Measurements from ENCODE around the gene NOL4L. TPM values are rescaled to one million over a fixed set of nuclear protein-coding genes. Genes with fewer than 3 reads are reported as not detected.

Gene NOL4L
- total RNA-seq, 1 experiment from 2014 or later = 1.4 TPM

- Histone ChIP-seq H3K9me3 (ENCODE audit: low read depth, low read length, poor library complexity, severe bottlenecking) (no peaks in the 10 kb centered on the region), H3K27ac (ENCODE audit: low read depth, low read length, poor library complexity, severe bottlenecking) (no peak overlapping the region), H3K36me3 (ENCODE audit: insufficient read depth, low read length, poor library complexity, severe bottlenecking) (peaks cover 18% of the 10 kb centered on the region), H3K4me1 (ENCODE audit: insufficient read depth, low read length, poor library complexity, severe bottlenecking) (no peaks in the 10 kb centered on the region), H3K27me3 (replicated peaks; ENCODE audit: insufficient read depth, low read depth, low read length, poor library complexity) (no peaks in the 10 kb centered on the region), H3K4me3 (ENCODE audit: low read depth, low read length, poor library complexity, severe bottlenecking) (no peak overlapping the region)
- BruUV-seq (replicated peaks) = no TSS peak
- DNase-seq (ENCODE audit: low spot score) = no peak
- ChIA-PET POLR2A (ENCODE audit: low non-redundant PET) (no interaction called here), CTCF (no interaction called here)
- intact Hi-C loops (cut with micrococcal nuclease; ENCODE audit: unreplicated experiment) = no loop called here
- TF ChIP-seq EZH2 (IDR thresholded peaks at IDR 0.05; ENCODE audit: borderline replicate concordance, low read depth, low read length, poor library complexity, severe bottlenecking) = no peak
- no peak for TF ChIP-seq CTCF (conservative IDR thresholded peaks at IDR 0.05; ENCODE audit: low read depth, low read length)
These were observed 142.3 kb downstream of the NOL4L start for GRCh38 chr20:32442630-32443373.

- no peaks in the 10 kb centered on the region for H3K9me3 ChIP-seq (ENCODE audit: low read depth, low read length, poor library complexity, severe bottlenecking)
- POLR2A ChIA-PET (ENCODE audit: low non-redundant PET) = no interaction called here
- TF ChIP-seq EZH2 (IDR thresholded peaks at IDR 0.05; ENCODE audit: borderline replicate concordance, low read depth, low read length, poor library complexity, severe bottlenecking) (no peak), CTCF (conservative IDR thresholded peaks at IDR 0.05; ENCODE audit: low read depth, low read length) (no peak)
- no peak for DNase-seq (ENCODE audit: low spot score)
- no peaks in the 10 kb centered on the region for H3K4me1 ChIP-seq (ENCODE audit: insufficient read depth, low read length, poor library complexity, severe bottlenecking)
- no peak overlapping the region for H3K27ac ChIP-seq (ENCODE audit: low read depth, low read length, poor library complexity, severe bottlenecking)
- intact Hi-C loops (cut with micrococcal nuclease; ENCODE audit: unreplicated experiment) = no loop called here
- no TSS peak for BruUV-seq (replicated peaks)
- CTCF ChIA-PET = interaction anchor here (0.6 kb wide), 1 partner anchor 589 kb away, joined by 10 read pairs; no protein-coding TSS in a partner anchor
- no peaks in the 10 kb centered on the region for H3K27me3 ChIP-seq (replicated peaks; ENCODE audit: insufficient read depth, low read depth, low read length, poor library complexity)
- peaks cover 29% of the 10 kb centered on the region for H3K36me3 ChIP-seq (ENCODE audit: insufficient read depth, low read length, poor library complexity, severe bottlenecking)
- no peak overlapping the region for H3K4me3 ChIP-seq (ENCODE audit: low read depth, low read length, poor library complexity, severe bottlenecking)
These were observed 143.5 kb downstream of the NOL4L start for GRCh38 chr20:32441638-32442037.

GRCh38 chr20:32440758-32441078 lies 144.4 kb downstream of the NOL4L start:
- no TSS peak for BruUV-seq (replicated peaks)
- Histone ChIP-seq H3K4me3 (ENCODE audit: low read depth, low read length, poor library complexity, severe bottlenecking) (no peak overlapping the region), H3K36me3 (ENCODE audit: insufficient read depth, low read length, poor library complexity, severe bottlenecking) (peaks cover 38% of the 10 kb centered on the region), H3K4me1 (ENCODE audit: insufficient read depth, low read length, poor library complexity, severe bottlenecking) (no peaks in the 10 kb centered on the region), H3K9me3 (ENCODE audit: low read depth, low read length, poor library complexity, severe bottlenecking) (no peaks in the 10 kb centered on the region), H3K27ac (ENCODE audit: low read depth, low read length, poor library complexity, severe bottlenecking) (no peak overlapping the region), H3K27me3 (replicated peaks; ENCODE audit: insufficient read depth, low read depth, low read length, poor library complexity) (no peaks in the 10 kb centered on the region)
- intact Hi-C loops (cut with micrococcal nuclease; ENCODE audit: unreplicated experiment) = no loop called here
- ChIA-PET POLR2A (ENCODE audit: low non-redundant PET) (no interaction called here), CTCF (no interaction called here)
- DNase-seq (ENCODE audit: low spot score) = no peak
- no peak for TF ChIP-seq CTCF (conservative IDR thresholded peaks at IDR 0.05; ENCODE audit: low read depth, low read length)

Measured in A673 (cell line).